GM19463 (cell line): ENCODE data around the gene SDCBP2.

ENCODE experiments used
- ATAC-seq: cut with Tn5 transposase; IDR thresholded peaks from one replicate; pipeline ENCODE4 v1.9.1; 2021; ENCODE audit warnings: mild to moderate bottlenecking, moderate library complexity; ENCODE audit not compliant: unreplicated experiment

The SDCBP2 gene, protein sequence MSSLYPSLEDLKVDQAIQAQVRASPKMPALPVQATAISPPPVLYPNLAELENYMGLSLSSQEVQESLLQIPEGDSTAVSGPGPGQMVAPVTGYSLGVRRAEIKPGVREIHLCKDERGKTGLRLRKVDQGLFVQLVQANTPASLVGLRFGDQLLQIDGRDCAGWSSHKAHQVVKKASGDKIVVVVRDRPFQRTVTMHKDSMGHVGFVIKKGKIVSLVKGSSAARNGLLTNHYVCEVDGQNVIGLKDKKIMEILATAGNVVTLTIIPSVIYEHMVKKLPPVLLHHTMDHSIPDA

DNA sequence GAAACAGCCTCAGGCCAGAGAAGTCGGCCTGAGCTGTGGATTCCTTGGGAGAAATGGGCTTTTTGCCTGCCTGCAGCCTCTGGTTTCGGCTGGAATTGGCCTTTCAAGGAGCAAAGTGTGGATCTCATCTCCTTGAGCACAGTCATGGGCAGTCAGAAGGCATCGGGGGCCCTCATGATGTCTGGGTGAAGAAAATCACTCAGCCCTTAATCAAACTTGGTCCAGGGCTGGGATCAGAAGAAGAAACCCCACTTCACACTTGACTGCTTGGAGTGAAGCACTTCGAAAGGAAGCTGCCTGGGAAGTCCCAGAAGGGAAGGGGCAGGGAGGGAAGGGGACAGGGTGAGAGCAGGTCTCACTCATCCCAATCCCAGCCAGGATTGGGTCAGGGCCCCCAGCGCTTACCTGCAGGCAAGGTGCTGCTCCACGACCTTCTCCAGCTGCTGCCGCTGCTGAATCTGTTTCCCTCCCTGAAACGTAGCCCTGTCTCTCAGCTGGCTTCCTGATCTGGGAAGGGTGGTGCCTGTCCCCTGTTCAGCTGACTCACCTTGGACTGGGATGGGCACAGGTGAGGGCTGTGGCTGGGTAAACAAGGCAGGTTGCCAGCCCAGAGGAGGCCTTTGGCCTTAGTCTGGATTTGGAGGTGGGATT is at the start of gene SDCBP2:
SDCBP2 (minus strand) TSS at position 460 of the 651 bp plus-strand sequence. CDS start 8,723 bp downstream, outside the sequence.
- no peak for ATAC-seq

DNA sequence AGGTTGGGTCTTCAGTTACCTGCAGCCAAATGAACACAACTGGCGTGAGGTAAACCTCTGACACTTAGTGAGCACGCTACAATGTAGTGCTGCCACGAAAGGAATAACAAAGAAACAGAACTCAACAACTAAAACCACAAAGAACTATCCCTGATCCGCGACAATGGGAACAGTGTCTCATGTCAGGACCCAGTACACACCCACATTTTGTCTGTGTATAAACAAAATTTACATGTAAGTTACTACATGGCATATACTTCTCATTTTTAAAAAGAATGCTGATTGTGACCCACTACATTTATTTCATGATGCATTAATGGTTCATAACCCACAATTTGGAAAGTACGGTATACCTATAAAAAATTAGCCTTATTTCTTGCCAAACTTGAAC is 49.8 kb upstream of the SDCBP2 start:
- no peak for ATAC-seq

DNA sequence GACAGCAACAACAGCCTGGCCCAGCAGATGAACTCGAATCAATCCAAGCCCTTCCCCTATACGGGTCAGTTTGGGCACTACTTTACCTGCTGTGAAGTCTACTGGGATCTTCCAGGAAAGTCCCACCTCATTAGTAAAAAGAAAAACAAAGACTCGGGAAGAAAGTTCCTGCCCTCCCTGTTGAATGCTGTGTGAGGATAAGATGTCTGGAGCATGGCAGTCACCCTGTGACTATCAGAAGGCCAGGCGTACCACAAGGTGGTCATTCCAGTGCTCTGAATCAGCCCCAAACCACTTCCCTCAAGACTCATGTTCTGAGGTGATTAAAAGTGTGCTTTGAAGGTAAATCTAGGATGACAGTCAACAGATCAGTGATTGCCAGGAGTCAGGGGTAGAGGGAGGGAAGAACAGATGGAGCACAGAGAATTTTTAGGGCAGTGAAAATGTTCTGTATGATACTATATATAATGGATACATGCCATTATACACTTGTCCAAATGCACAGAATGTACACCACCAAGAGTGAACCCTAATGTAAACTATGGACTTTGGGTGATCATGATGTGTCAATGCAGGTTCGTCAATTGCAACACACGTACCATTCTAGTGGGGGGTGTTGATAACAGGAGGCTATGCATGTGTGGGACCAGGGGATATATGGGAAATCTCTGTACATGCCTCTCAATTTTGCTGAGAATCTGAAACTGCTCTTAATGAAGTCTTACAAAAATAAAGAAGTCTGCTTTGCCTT is 49.2 kb upstream of the SDCBP2 start:
- ATAC-seq = no peak

DNA sequence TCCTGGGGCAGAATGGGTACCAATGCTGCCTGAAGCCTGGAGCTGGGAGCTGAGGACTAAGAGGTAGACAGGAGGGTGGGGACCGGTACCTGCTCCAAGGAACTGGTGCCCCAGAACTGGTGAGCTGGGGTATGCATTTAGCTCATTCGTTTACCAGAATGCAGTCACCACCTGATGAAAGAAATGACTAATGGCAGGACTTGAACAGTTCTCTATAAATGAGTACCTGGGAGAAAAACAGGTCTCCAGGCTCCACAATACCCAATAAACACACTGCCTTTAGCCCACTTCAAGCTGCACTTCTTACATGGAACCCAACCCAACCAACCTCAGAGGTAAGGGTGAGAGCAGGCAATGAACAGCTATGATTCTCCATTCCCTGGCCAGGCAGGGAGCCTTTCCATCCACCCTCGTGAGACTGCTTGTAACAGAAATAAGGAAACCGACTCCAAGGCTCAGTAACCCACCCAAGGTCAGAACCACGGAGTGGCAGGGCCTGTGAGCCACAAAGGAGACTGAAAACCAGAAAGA is 48.5 kb upstream of the SDCBP2 start:
- no peak for ATAC-seq

DNA sequence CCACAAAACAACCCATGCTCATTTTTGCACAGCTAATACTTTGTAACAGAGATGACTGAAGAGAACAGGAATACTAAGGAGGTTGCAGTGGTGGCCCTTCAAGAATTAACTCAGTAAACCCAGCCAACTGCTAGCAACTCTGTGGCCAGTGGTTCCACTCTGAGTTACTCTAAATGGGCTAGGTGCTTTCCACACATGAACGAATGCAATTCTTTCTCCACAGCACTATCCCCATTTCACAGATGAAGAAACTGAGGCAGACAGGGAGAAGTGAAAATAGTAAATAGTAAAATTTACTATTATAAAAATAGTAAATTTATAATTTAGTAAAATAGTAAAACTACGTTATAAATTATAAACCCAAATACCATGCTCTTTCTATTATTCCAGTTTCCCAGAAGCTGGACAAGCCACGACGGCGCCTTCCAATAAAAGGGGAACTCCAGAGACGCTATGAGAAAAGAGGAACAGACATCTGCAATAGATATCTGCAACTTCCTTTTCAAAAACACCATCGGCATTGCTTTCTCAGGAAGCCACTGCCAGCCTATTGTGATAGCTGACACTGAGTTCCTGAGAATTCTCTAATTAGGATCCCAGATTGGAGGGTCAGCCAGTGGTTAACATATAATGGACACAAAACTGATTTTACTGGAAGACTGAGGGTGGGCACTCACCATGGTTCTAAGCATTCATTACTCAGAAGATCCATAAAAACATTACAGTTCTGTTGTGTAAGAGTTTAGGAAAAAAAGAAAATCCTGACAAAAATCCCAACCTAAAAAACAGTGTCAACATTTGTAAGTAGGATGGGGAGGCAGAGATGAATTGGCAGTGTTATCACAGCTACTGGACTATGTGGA is 47.7 kb upstream of the SDCBP2 start:
- no peak for ATAC-seq

DNA sequence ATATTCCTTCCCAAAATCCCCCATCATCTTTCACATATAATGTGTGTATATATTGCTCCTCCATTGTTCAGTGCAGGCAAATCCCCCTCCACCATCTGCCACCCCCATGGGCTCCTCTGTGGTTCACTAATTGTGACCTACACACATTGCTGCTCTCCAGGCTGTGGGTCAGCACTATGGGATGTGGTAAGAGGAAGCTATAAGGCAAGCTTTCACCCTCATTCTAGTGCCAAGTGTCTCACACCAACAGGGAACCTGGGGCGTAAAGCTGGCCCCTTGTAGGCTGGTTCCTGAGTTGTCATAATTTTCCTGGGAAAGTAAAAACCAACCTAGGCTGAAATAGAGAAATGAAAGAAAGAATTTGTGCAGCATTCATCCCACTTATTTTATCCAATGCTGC is 47.1 kb upstream of the SDCBP2 start:
- peak; percentile 43 for ATAC-seq

DNA sequence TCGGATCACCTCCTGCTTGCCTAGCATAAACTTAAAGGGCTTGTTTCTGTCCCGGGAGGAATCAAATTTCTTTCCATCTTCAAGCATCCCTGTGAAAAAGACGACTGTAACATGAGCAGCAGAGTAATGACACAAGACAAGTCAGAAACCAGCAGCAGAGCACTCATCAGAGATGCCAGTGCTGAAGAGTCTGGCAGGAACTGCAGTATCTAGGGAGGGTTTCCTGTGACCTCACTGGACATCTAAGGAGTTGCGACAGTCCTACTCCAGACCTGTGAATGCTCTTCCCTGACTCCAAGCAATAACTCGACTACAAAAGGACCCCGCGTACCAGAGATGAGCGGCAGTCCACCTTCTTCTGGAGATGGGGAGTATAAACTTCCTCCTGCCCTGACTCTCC is 46.6 kb upstream of the SDCBP2 start:
- ATAC-seq = no peak

DNA sequence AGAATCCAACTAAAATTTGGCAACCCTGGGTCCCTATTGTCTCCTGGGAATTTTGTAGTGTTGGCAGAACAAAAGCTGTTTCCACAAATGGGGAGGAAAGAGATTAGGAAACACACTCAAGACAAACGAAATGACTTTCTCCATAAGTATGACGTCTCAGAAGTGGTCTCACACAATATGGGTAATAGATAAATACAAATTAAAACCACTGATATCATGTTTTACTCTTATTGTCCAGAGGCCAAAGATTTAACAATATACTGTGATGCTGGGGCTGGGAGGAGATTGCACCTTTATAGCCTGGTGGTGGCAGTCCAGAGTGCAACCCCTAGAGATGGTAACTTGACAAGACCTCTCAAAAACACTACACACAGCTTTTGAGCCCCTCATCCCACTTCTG is 45.3 kb upstream of the SDCBP2 start:
- no peak for ATAC-seq

DNA sequence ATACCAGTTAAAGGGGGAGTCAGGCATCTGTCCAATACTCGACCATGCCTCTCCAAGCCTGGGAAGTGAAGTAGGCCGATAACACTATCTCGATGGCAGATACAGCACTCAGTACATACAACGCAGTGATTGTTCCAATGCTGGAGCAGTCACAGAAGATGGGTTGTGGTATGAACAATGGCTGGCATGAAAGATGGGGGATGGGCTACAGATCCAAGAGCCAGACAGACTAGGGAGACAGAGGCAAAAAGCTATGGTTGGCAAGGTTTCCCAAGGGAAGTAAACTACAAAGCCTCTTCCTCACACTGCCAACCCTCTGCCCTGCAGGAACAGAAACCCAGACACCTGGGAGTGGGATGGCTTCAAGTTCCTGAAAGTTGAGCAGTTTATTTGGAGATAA is 44.7 kb upstream of the SDCBP2 start:
- ATAC-seq = no peak

DNA sequence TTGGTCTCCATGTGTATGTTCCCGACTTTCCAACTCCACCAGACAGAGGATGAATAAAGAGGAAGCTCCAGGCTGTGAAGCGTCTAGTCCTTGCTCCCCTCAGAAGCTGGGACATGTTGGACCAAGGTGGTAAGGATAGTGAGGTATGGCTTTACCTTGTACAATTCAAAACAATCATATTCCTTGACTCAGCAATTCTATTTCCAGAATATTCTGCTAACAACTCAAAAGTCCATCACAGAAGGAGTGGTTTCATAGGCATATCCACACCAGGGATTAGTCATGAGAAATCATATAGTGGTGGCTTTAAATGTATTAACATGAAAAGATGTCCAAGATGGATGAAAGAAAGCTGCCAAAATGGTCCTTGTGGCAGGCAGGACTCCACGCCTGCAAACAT is 44.1 kb upstream of the SDCBP2 start:
- no peak for ATAC-seq

DNA sequence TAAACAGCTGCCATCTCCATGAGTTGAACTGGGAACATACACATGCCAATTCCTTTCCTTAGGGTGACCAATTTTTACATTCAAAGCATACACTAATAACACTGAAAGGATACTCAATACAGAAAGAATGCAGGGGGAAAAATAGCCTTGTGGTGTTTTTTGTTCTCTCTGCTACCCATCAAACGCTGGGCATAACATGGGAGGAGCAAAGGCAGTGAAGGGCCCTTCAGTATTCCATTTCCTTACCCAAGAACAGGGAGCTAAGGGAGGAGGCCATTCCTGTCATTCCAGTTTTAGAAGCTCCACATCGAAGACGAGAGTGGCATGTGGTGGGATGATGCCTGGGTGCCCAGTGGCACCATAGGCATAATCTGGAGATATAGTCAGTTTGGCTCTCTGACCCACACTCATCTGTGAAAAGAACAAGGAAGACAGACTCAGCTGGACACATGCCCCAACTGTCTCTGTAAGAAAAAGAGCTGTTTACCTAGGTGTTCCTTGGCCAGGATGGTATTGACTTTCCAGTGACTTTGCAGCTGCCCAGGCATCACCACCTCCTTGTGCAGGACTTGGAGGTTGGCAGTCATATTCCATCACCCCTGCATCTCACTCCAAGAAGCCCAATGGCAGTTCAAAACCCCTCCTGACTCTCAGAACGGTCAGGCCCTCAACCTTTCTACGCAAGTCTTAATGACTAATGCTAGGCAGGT is 43.0 kb upstream of the SDCBP2 start:
- ATAC-seq = no peak

DNA sequence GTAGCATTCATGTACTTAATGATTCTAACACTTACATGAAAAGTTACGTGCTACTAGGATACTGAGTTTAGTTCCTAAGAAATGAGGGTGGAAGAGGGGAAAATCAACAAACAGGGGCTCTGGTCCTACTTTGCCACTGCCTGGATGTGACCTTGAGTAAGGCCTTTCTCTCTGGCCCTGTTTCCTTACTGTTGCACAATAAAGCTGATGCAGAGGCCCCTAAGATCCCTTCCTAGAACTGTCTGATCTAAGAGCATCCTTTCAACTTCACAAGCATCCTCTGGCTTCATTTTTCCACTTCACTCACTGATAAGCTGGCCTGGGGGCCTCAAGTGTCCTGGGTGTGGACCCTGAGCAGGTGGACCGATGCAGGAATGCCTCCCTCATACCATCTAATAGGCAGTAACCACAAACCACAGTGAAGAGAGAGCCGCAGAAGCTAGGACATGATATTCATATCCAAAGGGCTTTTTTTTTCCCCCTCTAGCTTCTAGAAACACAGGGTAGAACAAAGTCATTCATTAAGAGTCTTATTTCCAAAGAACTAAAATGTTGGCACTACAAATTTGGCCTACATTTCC is 42.4 kb upstream of the SDCBP2 start:
- ATAC-seq = no peak

DNA sequence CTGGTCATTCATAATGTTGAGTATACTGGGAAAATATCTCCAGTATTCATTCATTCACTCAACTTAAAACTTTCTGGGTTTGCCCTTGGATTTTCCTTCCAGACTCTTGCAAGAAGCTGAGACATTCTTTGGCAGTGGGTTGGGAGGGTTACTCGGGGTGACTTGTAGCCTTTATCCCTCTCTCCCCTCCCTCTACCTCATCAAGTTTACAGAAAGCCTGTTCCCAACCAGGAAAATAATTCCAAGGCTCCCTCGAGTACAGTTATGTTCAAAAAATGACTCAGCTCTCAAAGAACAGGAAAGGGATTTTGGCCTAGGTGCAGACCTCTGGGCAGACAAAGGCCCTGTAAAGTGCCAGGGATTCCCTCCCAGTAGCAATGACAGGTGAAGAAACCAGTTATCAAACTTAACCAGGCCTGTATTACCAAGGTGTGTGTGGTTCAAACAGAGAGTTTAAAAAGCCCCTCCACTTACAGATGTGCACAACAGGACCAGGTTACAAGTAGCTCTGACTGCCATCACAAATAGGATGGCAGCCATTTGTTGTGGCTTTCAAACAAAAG is 41.7 kb upstream of the SDCBP2 start:
- ATAC-seq = no peak

DNA sequence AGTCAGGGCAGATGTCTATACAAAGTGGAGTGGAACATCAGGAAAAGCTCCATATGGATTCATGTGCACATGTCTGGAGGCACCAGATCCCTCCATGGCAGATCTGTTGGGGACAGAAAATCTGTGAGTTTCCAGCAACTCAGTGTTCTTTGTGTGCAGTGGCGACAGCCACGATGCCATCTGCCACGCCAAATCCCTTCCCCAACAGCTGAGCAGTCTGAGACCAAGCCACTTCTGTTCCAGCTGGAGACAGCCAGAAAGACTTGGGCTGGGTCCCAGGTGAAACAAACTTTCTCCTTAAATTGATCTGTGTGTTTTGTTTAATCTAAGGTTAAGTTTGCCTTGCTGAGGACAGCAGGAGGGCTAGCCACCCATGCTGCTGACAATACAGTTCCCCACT is 41.0 kb upstream of the SDCBP2 start:
- no peak for ATAC-seq

DNA sequence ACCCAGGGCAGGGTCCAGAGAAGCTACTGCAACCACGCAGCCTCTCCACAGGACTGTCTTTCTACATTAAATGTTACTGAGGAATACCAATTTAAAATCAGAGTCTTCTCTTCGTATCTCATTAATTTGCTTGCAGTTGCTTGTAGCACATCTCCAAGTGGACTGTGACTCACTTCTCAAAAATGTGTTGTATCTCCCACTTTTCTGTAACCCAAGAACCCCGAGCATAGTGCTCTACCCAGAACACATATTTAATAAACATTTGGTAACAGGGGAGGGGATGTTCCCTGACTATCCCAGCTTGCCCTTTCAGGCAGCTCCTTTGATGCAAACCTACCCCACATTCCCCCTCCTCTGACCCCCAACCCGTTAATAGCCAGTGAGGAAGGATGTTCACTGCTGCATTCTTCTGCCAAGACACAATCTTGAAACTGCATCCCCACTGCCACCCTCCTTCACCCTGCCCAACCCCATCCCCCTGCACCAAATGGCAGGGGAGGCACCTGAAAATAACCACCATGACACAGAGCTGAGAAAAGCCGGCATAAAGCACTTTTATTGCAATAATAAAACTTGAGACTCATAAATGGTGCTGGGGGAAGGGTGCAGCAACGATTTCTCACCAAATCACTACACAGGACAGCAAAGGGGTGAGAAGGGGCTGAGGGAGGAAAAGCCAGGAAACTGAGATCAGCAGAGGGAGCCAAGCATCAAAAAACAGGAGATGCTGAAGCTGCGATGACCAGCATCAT is 39.7 kb upstream of the SDCBP2 start:
- ATAC-seq = no peak

DNA sequence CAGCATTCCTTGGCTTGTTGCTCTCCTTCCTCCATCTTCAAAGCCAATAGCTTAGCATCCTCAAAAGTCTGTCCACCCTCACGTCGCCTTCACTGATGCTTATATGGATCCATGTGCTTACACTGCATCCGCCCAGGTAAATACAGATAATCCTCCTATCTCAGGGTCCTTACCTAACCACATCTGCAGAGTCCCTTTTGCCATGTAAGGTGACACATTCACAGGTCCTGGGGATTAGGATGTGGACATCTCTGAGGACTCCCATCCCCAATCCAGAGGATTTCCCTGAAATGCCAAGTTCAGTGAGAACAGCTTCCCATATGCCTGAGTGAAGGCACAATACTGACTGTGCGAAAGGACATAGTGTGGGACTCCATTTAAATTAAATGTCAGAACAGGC is 38.5 kb upstream of the SDCBP2 start:
- no peak for ATAC-seq

DNA sequence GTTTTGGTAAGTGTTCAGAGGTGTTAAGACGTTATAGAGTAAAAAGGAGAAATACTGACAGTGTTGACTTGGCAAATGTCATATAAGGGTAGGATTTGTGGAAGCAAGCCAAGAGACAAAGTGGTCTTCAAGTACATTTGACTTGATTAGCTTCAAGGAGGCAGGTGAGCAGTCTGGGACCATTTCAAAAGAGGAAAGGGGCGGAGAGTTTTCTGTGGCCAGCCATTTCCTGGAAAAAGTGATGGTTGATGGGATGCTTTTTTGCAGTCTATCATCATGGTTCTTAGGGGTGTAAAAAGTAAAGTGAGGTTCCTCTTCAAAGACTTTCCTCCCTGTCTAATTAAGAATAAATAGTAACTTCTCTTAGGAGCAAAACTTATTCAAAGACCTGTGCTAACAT is 35.2 kb upstream of the SDCBP2 start:
- ATAC-seq = no peak

DNA sequence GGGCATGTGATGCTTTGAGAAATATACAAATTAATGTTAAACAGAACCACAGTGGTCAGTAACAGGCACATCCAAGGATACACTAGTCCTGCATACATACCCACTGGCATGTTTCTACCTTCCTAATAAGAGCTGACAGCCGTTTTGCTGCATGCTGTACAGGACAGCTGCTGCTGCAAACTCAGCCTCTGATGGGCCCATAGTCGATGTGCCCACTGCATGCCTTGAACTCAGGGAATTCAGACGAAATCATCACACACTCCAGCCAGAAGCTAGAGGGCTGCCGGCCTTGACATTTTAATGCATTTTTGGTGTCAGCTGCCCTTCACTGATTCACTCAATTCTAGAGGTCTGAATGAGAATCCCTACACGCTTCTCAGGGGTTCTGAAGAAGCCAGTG is 34.6 kb upstream of the SDCBP2 start:
- ATAC-seq = no peak

DNA sequence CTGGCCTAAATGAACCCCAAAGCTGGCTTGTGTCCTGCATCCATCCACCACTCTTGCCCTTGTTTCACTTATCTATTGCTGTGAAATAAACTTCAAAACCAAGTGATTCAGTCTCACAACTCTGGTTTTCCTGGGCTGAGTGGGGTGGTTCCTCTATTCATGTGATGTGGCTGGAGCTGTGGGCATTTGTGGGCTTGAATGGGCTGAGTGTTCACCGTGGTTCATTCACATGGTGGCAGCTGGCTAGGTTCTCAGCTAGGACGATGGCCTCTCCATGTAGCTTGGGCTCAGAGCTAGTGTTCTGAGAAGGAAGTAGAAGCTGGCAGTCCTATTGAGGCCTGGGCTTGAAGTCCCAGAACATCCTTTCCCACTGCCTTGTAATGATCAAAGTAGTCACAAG is 33.5 kb upstream of the SDCBP2 start:
- no peak for ATAC-seq
